Ishikawa (cell line): Measurements from ENCODE around the gene KCNQ4.

ENCODE experiments used
- CEBPB ChIP-seq: IDR thresholded peaks from 2 replicates; pipeline ENCODE4 v1.6.1; 2012
- CREB1 ChIP-seq: IDR thresholded peaks from 2 replicates; pipeline ENCODE4 v1.6.1; 2012; ENCODE audit warnings: low read depth
- EGR1 ChIP-seq: IDR thresholded peaks from 2 replicates; pipeline ENCODE4 v1.6.1; 2012
- EP300 ChIP-seq: IDR thresholded peaks from 2 replicates; pipeline ENCODE4 v1.6.1; 2012; ENCODE audit warnings: borderline replicate concordance
- FOXM1 ChIP-seq: IDR thresholded peaks from 2 replicates; pipeline ENCODE4 v1.6.1; 2012; ENCODE audit warnings: low read depth, borderline replicate concordance
- MAX ChIP-seq: IDR thresholded peaks from 2 replicates; pipeline ENCODE4 v1.6.1; 2012
- NFIC ChIP-seq: IDR thresholded peaks from 2 replicates; pipeline ENCODE4 v1.6.1; 2012
- RAD21 ChIP-seq: IDR thresholded peaks from 2 replicates; pipeline ENCODE4 v1.6.1; 2012; ENCODE audit warnings: low read depth
- REST ChIP-seq: IDR thresholded peaks from 2 replicates; pipeline ENCODE4 v1.6.1; 2012; ENCODE audit warnings: low read depth, mild to moderate bottlenecking
- TAF1 ChIP-seq: IDR thresholded peaks from 2 replicates; pipeline ENCODE4 v1.6.1; 2012; ENCODE audit warnings: low read depth, mild to moderate bottlenecking
- USF1 ChIP-seq: IDR thresholded peaks from 2 replicates; pipeline ENCODE4 v1.6.1; 2012
- YY1 ChIP-seq: IDR thresholded peaks from 2 replicates; pipeline ENCODE4 v1.6.1; 2012; ENCODE audit warnings: low read depth
- ZBTB7A ChIP-seq: IDR thresholded peaks from 2 replicates; pipeline ENCODE4 v1.6.1; 2012; ENCODE audit warnings: low read depth

GRCh38 chr1:40792036-40792435 is 8.4 kb downstream of the KCNQ4 start:
- TF ChIP-seq EGR1 (no peak), RAD21 (no peak), EP300 (no peak), ZBTB7A (no peak), REST (no peak), NFIC (no peak), CEBPB (no peak), MAX (no peak), FOXM1 (no peak), CREB1 (no peak), USF1 (no peak), TAF1 (no peak), YY1 (no peak)
